NCI-H146 (cell line): ENCODE results near the gene EDC3.
"Not testable (repeated sequence)": the region's sequence is repeated elsewhere in the genome, so short reads cannot be mapped to it uniquely, and the experiment has no call there.

Experiments
- DNase-seq: peaks from one replicate; lab custom pipeline; 2025; lab: John Stamatoyannopoulos, UW

The EDC3 gene, protein sequence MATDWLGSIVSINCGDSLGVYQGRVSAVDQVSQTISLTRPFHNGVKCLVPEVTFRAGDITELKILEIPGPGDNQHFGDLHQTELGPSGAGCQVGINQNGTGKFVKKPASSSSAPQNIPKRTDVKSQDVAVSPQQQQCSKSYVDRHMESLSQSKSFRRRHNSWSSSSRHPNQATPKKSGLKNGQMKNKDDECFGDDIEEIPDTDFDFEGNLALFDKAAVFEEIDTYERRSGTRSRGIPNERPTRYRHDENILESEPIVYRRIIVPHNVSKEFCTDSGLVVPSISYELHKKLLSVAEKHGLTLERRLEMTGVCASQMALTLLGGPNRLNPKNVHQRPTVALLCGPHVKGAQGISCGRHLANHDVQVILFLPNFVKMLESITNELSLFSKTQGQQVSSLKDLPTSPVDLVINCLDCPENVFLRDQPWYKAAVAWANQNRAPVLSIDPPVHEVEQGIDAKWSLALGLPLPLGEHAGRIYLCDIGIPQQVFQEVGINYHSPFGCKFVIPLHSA

GRCh38 chr15:74695597-74696397, at the start of gene EDC3:
EDC3 (minus strand) TSS chr15:74696024; CDS start chr15:74675124, 20,900 bp downstream.
- DNase-seq = peak; percentile 76

GRCh38 chr15:74742422-74742821, 46.6 kb upstream of the EDC3 start:
- DNase-seq = no peak

DNA sequence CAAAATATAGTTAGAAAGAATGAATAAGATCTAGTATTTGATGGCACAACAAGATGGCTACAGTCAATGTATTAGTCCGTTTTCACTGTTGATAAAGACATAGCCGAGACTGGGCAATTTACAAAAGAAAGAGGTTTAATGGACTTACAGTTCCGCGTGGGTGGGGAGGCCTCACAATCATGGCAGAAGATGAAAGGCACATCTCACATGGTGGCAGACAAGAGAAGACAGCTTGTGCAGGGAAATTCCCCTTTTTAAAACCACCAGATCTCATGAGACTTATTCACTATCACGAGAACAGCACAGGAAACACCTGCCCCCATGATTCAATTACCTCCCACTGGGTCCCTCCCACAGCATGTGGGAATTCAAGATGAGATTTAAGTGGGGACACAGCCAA, 42.4 kb upstream of the EDC3 start:
- not testable (repeated sequence) for DNase-seq

- no peak for DNase-seq
These were observed 39.5 kb upstream of the EDC3 start for GRCh38 chr15:74735305-74735704.

DNA sequence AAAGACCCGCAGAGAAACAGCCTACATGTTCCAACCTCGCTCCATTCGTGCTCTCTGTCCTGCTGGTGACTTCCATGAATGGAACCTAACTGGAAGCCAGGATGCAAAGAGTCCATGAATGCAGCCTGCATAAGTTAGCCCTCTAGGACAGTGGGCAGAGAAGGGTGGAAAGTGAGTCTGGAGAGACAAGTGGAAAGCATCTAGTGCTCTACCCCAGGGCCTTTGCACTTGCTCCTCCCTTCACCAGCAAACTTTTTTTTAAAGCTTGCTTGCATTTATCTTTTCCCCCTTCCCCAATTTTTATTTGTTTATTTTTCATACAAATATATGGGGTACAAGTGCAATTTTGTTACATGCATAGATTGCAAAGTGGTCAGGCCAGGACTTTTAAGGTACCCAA, 37.4 kb upstream of the EDC3 start:
- no peak for DNase-seq

- no peak for DNase-seq
These were observed 37.0 kb upstream of the EDC3 start for GRCh38 chr15:74732846-74733245.

DNA sequence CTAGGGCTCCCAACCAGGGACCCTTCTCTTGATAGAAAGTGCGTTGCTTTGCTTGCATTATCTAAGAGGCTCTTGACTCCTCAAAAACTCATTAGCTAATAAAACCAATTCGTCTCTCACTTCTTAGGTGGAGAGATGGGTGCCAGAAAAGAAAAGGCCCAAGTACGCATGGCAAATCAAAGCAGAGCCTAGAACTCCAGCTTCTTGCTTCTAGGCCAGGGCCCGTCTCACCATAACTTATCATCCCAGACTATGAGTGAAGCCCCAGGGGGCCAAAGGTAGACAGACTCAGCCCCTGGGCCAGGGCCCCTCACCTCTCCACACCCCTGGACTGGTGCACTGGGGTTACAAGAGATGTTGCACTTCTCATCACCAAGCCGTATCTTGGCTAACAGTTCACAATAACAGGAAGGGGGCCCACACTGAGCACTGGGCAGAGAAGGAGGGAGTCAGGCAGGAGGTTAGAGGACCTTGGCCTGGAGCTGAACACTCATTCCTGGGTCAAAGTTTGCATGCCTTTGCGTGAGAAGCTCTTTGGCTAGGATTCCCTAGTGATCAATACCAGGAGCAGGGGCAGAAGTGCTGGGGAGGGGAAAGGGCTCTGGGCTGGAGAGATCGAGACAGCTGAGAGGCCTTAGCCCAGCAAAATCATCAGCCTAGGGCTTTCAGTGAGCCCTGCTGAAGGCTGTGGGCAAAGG, 34.9 kb upstream of the EDC3 start:
- no peak for DNase-seq

GRCh38 chr15:74729372-74729771, 33.5 kb upstream of the EDC3 start:
- not testable (repeated sequence) for DNase-seq

DNA sequence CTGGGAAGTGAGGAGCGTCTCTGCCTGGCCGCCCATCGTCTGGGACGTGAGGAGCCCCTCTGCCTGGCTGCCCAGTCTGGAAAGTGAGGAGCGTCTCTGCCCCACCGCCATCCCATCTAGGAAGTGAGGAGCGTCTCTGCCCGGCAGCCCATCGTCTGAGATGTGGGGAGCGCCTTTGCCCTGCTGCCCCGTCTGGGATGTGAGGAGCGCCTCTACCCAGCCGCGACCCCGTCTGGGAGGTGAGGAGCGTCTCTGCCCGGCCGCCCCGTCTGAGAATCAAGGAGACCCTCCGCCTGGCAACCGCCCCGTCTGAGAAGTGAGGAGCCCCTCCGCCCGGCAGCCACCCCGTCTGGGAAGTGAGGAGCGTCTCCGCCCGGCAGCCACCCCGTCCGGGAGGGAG, 32.9 kb upstream of the EDC3 start:
- not testable (repeated sequence) for DNase-seq

DNA sequence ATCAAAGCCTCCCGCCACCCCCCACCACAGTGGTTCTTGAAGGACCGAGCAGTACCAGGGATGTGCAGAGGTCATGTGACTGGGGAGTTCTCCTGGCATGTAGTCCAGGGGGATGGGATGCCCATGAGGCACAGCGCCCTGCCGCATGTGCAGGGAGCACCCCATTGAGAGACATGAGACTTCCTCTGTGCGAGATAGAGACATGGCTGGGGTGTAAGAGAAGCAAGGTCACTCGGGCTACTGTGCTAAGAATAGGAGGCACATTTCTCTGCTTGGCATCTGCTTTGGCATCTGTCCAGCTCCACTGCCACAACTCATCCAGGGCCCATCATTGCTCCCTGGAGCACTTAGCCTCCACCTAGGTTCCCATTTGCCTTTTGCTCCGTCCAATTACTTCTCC, 31.9 kb upstream of the EDC3 start:
- no peak for DNase-seq

DNA sequence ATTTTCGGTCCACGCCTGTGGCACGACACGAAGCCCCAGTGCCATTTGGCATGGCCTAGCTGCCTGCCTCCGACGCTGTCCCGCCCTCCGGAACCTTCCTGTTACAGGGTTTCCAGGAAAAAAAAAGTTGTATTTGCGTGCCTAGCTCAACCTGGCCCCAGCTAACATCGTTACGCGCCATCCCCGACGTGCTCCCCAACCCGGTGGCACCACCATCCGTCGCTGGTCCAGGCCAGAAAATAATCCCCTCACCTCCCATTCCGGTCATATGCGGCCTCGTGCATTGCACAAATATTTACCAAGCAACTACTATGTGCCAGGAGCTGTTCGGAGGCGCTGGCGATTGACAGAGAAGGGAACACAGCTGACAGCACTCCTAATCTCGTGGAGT, 30.9 kb upstream of the EDC3 start:
- no peak for DNase-seq

DNA sequence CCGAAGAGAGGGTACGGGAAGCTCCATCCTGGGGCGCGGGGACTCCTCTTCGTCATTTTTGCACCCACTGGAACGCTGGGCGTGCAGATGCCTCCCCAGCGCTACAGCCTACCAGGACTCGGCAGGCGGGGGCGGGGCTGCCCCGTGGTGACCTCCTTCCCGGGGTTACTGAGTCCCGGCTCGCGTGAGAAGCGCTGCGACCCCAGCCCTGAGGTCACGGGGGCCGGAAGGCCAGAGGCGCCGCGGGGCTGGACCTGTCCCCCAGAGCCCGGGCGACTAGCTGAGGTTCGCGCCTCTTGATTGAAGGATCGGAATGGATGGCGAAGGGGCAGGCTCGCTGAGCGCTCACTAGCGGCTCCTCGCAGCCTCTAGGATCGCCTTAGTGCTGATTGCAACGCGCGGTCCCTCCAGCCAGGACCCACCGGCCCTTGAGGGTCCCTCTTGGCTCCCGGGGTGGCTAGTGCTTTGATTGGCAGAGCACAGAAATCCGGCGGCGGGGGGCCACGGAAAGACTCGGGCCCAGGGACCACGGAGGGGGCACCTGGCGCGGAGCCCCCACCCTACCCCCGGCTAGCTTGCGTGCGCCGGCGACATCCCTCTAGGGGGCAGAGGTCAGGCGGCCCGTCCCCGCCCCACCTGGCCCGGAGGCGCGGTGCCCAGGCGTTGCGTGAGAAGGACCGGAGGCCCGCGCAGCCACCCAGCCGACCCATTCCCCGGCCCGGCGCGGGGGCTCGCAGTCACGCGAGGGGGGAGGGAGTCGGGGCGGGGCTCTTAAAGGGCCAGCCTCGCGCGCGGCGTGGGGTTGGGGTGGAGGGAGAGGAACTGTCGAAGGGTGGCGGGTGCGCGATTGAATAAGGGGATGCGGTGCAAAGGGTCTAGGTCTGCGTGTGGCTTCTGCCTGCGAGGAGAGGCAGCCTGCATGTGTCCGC, 30.3 kb upstream of the EDC3 start:
- peak; percentile 31 for DNase-seq

GRCh38 chr15:74725225-74725774, 29.5 kb upstream of the EDC3 start, which contains the start of gene CYP1A1:
CYP1A1 (minus strand) TSS chr15:74725528; CDS start chr15:74723097, 2,431 bp downstream.
- DNase-seq = peak; percentile 45

GRCh38 chr15:74724570-74725224, 28.9 kb upstream of the EDC3 start:
- DNase-seq = no peak

- peak; percentile 30 for DNase-seq
These were observed 28.0 kb upstream of the EDC3 start for GRCh38 chr15:74723754-74724334.

DNA sequence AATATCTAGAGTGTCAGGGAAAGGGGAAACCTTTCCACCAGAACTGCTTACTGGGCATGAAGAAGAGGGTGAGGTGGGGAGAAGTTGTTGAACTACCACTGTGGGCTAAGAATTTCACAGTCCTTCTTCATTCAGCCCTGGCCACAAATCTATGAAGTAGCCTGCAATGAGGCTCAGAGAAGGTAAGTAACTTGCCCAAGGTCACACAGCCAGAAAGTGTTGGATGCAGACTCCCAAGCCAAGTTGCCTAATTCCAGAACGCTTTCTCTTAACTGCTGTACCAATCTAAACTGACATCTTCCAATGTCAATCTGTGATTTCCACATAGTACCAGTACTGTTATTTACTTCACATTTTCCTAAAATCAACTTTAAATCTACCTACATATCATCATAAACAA, 27.4 kb upstream of the EDC3 start:
- DNase-seq = no peak

DNA sequence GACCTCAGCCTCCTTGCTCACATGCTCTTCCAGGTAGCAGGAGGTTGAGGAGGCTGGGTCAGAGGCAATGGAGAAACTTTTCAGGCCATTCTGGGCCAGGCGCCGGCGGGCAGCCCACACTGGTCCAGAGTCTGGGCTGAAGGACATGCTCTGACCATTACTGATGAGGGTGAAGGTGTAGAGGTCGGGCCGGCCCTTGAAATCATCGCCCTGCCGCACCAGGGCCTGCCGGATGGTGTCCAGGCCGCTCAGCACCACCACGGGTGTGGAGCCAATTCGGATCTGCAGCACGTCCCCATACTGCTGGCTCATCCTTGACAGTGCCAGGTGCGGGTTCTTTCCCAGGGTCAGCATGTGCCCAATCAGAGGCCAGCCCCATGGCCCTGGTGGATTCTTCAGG, 26.8 kb upstream of the EDC3 start:
- no peak for DNase-seq

GRCh38 chr15:74716651-74717050, 20.8 kb upstream of the EDC3 start:
- DNase-seq = no peak

GRCh38 chr15:74712311-74712710, 16.5 kb upstream of the EDC3 start:
- DNase-seq = no peak
